SH-SY5Y (cell line): Measurements from ENCODE around the gene PAM16.

Source experiments
- GATA2 ChIP-seq: IDR thresholded peaks from 2 replicates; pipeline ENCODE4 v1.6.1; 2011; ENCODE audit warnings: mild to moderate bottlenecking, low read depth, low read length
- GATA3 ChIP-seq: IDR thresholded peaks from 2 replicates; pipeline ENCODE4 v1.6.1; 2011; ENCODE audit warnings: low read depth, mild to moderate bottlenecking, low read length, moderate library complexity

DNA sequence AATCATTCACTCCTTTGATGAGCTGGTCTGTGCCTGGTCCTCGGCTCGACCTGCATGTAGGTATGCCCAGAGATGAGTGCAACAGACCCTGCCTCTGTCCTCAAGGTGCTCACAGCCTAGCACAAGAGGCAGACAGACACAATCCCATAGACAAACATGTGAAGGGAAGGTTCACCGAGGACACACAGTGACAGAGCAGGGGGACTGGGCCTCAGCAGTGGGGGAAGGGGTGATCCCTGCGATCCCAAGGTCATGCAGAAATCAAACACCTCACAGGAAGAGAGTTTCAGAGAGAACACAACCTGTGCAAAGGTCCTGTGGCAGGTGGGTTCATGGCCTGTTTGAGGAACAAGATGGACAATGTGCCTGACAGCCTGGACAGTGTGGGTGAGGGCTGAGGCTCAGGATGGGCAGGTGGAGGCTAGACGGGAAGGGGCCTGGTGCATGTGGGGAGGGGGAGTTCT lies 16.3 kb upstream of the PAM16 start:
- no peak for TF ChIP-seq GATA3
- no peak for TF ChIP-seq GATA2
